Endothelial cell (in vitro differentiated cells): Measurements from ENCODE around the gene LEKR1. TPM values are rescaled to one million over a fixed set of nuclear protein-coding genes. Genes with fewer than 3 reads are reported as not detected.

Experiments used
- DNase-seq: peaks from one replicate; pipeline ENCODE4 v3.0.0; 2021; ENCODE audit warnings: low spot score
- H3K27ac Mint-ChIP-seq: one replicate; pipeline ENCODE4 v1.8.0; 2021; ENCODE audit warnings: mixed read lengths, inconsistent platforms; ENCODE audit not compliant: unreplicated experiment
- H3K27me3 Mint-ChIP-seq: one replicate; pipeline ENCODE4 v1.8.0; 2021; ENCODE audit warnings: mild to moderate bottlenecking, moderate library complexity, mixed read lengths, inconsistent platforms; ENCODE audit not compliant: unreplicated experiment
- H3K36me3 Mint-ChIP-seq: one replicate; pipeline ENCODE4 v1.8.0; 2021; ENCODE audit warnings: mild to moderate bottlenecking, low read depth, mixed read lengths, inconsistent platforms; ENCODE audit not compliant: unreplicated experiment
- H3K4me1 Mint-ChIP-seq: one replicate; pipeline ENCODE4 v1.8.0; 2021; ENCODE audit warnings: mild to moderate bottlenecking, mixed read lengths, inconsistent platforms; ENCODE audit not compliant: unreplicated experiment
- H3K4me3 Mint-ChIP-seq: one replicate; pipeline ENCODE4 v1.8.0; 2021; ENCODE audit warnings: mild to moderate bottlenecking, mixed read lengths, inconsistent platforms; ENCODE audit not compliant: unreplicated experiment
- H3K9me3 Mint-ChIP-seq: one replicate; pipeline ENCODE4 v1.8.0; 2021; ENCODE audit warnings: mixed read lengths, inconsistent platforms; ENCODE audit not compliant: unreplicated experiment
- CTCF ChIP-seq: fragments of 200-600 bp; sonication (generic); IDR thresholded peaks from one replicate; pipeline ENCODE4 v1.5.0; 2021; ENCODE audit warnings: antibody characterized with exemption; ENCODE audit not compliant: unreplicated experiment
- total RNA-seq: library from RNA; stranded (reverse); fragmentation: NEBNext Ultra II Directional; extraction: Animal tissue kit (Norgen Biotek cat#: 25700); gene quantifications from one replicate; pipeline ENCODE4 v1.2.1, GENCODE V29; 2021; ENCODE audit not compliant: unreplicated experiment

Gene LEKR1
- total RNA-seq, 1 donor from 2014 or later: 0.18 TPM

GRCh38 chr3:156806698-156807097 is 19.5 kb upstream of the LEKR1 start:
- H3K36me3 Mint-ChIP-seq: no peaks in the 10 kb centered on the region
- no peak overlapping the region for H3K4me3 Mint-ChIP-seq
- H3K9me3 Mint-ChIP-seq: no peaks in the 10 kb centered on the region
- no peak for DNase-seq
- peaks cover 5% of the 10 kb centered on the region for H3K4me1 Mint-ChIP-seq
- H3K27ac Mint-ChIP-seq: no peak overlapping the region
- no peak for TF ChIP-seq CTCF
- no peaks in the 10 kb centered on the region for H3K27me3 Mint-ChIP-seq

GRCh38 chr3:156808025-156808424 is 18.1 kb upstream of the LEKR1 start:
- no peak overlapping the region for H3K4me3 Mint-ChIP-seq
- DNase-seq: no peak
- H3K4me1 Mint-ChIP-seq: peaks cover 5% of the 10 kb centered on the region
- no peak for TF ChIP-seq CTCF
- no peaks in the 10 kb centered on the region for H3K27me3 Mint-ChIP-seq
- no peak overlapping the region for H3K27ac Mint-ChIP-seq
- no peaks in the 10 kb centered on the region for H3K36me3 Mint-ChIP-seq
- no peaks in the 10 kb centered on the region for H3K9me3 Mint-ChIP-seq

GRCh38 chr3:156811089-156811862 is 14.9 kb upstream of the LEKR1 start:
- Mint-ChIP-seq H3K36me3 (no peaks in the 10 kb centered on the region), H3K4me1 (peaks cover 9% of the 10 kb centered on the region), H3K27me3 (peaks cover 8% of the 10 kb centered on the region), H3K27ac (no peak overlapping the region), H3K9me3 (no peaks in the 10 kb centered on the region), H3K4me3 (no peak overlapping the region)
- DNase-seq: no peak
- TF ChIP-seq CTCF: no peak

- H3K36me3 Mint-ChIP-seq: no peaks in the 10 kb centered on the region
- peak overlapping the region; percentile 63 for H3K27ac Mint-ChIP-seq
- H3K9me3 Mint-ChIP-seq: no peaks in the 10 kb centered on the region
- no peak for DNase-seq
- H3K4me1 Mint-ChIP-seq: peaks cover 14% of the 10 kb centered on the region
- no peak overlapping the region for H3K4me3 Mint-ChIP-seq
- TF ChIP-seq CTCF: no peak
- peaks cover 13% of the 10 kb centered on the region for H3K27me3 Mint-ChIP-seq
Observed at GRCh38 chr3:156812521-156813335, 13.4 kb upstream of the LEKR1 start.

- no peak for DNase-seq
- no peak for TF ChIP-seq CTCF
- no peaks in the 10 kb centered on the region for H3K36me3 Mint-ChIP-seq
- no peak overlapping the region for H3K27ac Mint-ChIP-seq
- H3K4me3 Mint-ChIP-seq: no peak overlapping the region
- H3K27me3 Mint-ChIP-seq: peaks cover 16% of the 10 kb centered on the region
- no peaks in the 10 kb centered on the region for H3K9me3 Mint-ChIP-seq
- H3K4me1 Mint-ChIP-seq: peaks cover 14% of the 10 kb centered on the region
Observed at GRCh38 chr3:156814295-156814694, 11.9 kb upstream of the LEKR1 start.
